ENCODE data around the gene FBXL17.

Gene FBXL17

GRCh38 chr5:108143581-108143980, 238.3 kb downstream of the FBXL17 start:
- H3K9me3 ChIP-seq (ENCODE audit: control insufficient read depth, low read depth, low read length) = no peaks in the 10 kb centered on the region
- no peaks in the 10 kb centered on the region for H3K27me3 ChIP-seq (ENCODE audit: control insufficient read depth, insufficient read depth, low read length)
- H3K9ac ChIP-seq (ENCODE audit: low read length) = no peak overlapping the region
- no peaks in the 10 kb centered on the region for H3K36me3 ChIP-seq (ENCODE audit: control insufficient read depth, low read depth, low read length)
- H3K4me1 ChIP-seq (ENCODE audit: control insufficient read depth, low read depth, low read length) = no peaks in the 10 kb centered on the region
- H3K4me3 ChIP-seq (ENCODE audit: low read length) = no peak overlapping the region
- H3K27ac ChIP-seq (ENCODE audit: low read length) = no peak overlapping the region

- Histone ChIP-seq H3K4me3 (ENCODE audit: low read length) (no peak overlapping the region), H3K9ac (ENCODE audit: low read length) (no peak overlapping the region), H3K27me3 (ENCODE audit: control insufficient read depth, insufficient read depth, low read length) (no peaks in the 10 kb centered on the region), H3K36me3 (ENCODE audit: control insufficient read depth, low read depth, low read length) (no peaks in the 10 kb centered on the region), H3K9me3 (ENCODE audit: control insufficient read depth, low read depth, low read length) (no peaks in the 10 kb centered on the region), H3K4me1 (ENCODE audit: control insufficient read depth, low read depth, low read length) (no peaks in the 10 kb centered on the region), H3K27ac (ENCODE audit: low read length) (no peak overlapping the region)
Measured at GRCh38 chr5:108141676-108142075, 240.2 kb downstream of the FBXL17 start.

GRCh38 chr5:108136493-108136892, 245.4 kb downstream of the FBXL17 start:
- H3K4me1 ChIP-seq (ENCODE audit: control insufficient read depth, low read depth, low read length) = peaks cover 6% of the 10 kb centered on the region
- H3K4me3 ChIP-seq (ENCODE audit: low read length) = no peak overlapping the region
- H3K27ac ChIP-seq (ENCODE audit: low read length) = no peak overlapping the region
- no peak overlapping the region for H3K9ac ChIP-seq (ENCODE audit: low read length)
- H3K27me3 ChIP-seq (ENCODE audit: control insufficient read depth, insufficient read depth, low read length) = no peaks in the 10 kb centered on the region
- no peaks in the 10 kb centered on the region for H3K9me3 ChIP-seq (ENCODE audit: control insufficient read depth, low read depth, low read length)
- H3K36me3 ChIP-seq (ENCODE audit: control insufficient read depth, low read depth, low read length) = no peaks in the 10 kb centered on the region

- Histone ChIP-seq H3K9ac (ENCODE audit: low read length) (no peak overlapping the region), H3K4me1 (ENCODE audit: control insufficient read depth, low read depth, low read length) (peaks cover 7% of the 10 kb centered on the region), H3K9me3 (ENCODE audit: control insufficient read depth, low read depth, low read length) (no peaks in the 10 kb centered on the region), H3K4me3 (ENCODE audit: low read length) (no peak overlapping the region), H3K27me3 (ENCODE audit: control insufficient read depth, insufficient read depth, low read length) (no peaks in the 10 kb centered on the region), H3K36me3 (ENCODE audit: control insufficient read depth, low read depth, low read length) (no peaks in the 10 kb centered on the region), H3K27ac (ENCODE audit: low read length) (no peak overlapping the region)
Measured at GRCh38 chr5:108129129-108129528, 252.8 kb downstream of the FBXL17 start.

- H3K27me3 ChIP-seq (ENCODE audit: control insufficient read depth, insufficient read depth, low read length) = no peaks in the 10 kb centered on the region
Measured at GRCh38 chr5:108125771-108126511, 256.0 kb downstream of the FBXL17 start.

DNA sequence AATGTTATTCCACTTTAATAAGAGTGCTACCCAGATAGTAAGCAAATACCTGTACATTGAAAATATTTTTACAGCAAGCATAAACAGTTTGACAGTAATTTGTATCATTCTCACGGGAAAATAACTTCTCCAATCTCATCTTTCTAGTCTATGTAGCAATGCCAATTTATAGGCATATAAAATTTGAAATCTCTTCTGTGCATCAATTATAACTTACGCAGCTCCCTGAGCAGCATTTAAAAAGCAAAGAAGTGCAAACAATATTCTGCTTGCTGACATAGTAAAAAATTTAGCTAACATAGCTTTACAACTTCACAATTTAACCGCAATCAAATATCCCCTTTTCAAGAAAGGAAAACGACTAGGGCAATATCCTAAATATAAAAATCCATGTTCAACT, 257.3 kb downstream of the FBXL17 start:
- no peak overlapping the region for H3K9ac ChIP-seq (ENCODE audit: low read length)
- no peaks in the 10 kb centered on the region for H3K27me3 ChIP-seq (ENCODE audit: control insufficient read depth, insufficient read depth, low read length)

More at GRCh38 chr5:108125771-108126511, 256.0 kb downstream of the FBXL17 start:
- Histone ChIP-seq H3K9me3 (ENCODE audit: control insufficient read depth, low read depth, low read length) (no peaks in the 10 kb centered on the region), H3K4me1 (ENCODE audit: control insufficient read depth, low read depth, low read length) (peaks cover 15% of the 10 kb centered on the region), H3K4me3 (ENCODE audit: low read length) (no peak overlapping the region), H3K9ac (ENCODE audit: low read length) (no peak overlapping the region), H3K36me3 (ENCODE audit: control insufficient read depth, low read depth, low read length) (no peaks in the 10 kb centered on the region), H3K27ac (ENCODE audit: low read length) (no peak overlapping the region)

GRCh38 chr5:108122702-108123101, 259.2 kb downstream of the FBXL17 start:
- Histone ChIP-seq H3K36me3 (ENCODE audit: control insufficient read depth, low read depth, low read length) (no peaks in the 10 kb centered on the region), H3K9me3 (ENCODE audit: control insufficient read depth, low read depth, low read length) (no peaks in the 10 kb centered on the region), H3K4me1 (ENCODE audit: control insufficient read depth, low read depth, low read length) (peaks cover 15% of the 10 kb centered on the region), H3K27ac (ENCODE audit: low read length) (no peak overlapping the region), H3K27me3 (ENCODE audit: control insufficient read depth, insufficient read depth, low read length) (no peaks in the 10 kb centered on the region), H3K4me3 (ENCODE audit: low read length) (no peak overlapping the region), H3K9ac (ENCODE audit: low read length) (no peak overlapping the region)

More for the DNA sequence above, 257.3 kb downstream of the FBXL17 start:
- Histone ChIP-seq H3K4me1 (ENCODE audit: control insufficient read depth, low read depth, low read length) (peaks cover 15% of the 10 kb centered on the region), H3K36me3 (ENCODE audit: control insufficient read depth, low read depth, low read length) (no peaks in the 10 kb centered on the region), H3K4me3 (ENCODE audit: low read length) (no peak overlapping the region), H3K9me3 (ENCODE audit: control insufficient read depth, low read depth, low read length) (no peaks in the 10 kb centered on the region), H3K27ac (ENCODE audit: low read length) (no peak overlapping the region)

GRCh38 chr5:108118813-108119514, 262.9 kb downstream of the FBXL17 start:
- Histone ChIP-seq H3K36me3 (ENCODE audit: control insufficient read depth, low read depth, low read length) (no peaks in the 10 kb centered on the region), H3K27me3 (ENCODE audit: control insufficient read depth, insufficient read depth, low read length) (no peaks in the 10 kb centered on the region)

DNA sequence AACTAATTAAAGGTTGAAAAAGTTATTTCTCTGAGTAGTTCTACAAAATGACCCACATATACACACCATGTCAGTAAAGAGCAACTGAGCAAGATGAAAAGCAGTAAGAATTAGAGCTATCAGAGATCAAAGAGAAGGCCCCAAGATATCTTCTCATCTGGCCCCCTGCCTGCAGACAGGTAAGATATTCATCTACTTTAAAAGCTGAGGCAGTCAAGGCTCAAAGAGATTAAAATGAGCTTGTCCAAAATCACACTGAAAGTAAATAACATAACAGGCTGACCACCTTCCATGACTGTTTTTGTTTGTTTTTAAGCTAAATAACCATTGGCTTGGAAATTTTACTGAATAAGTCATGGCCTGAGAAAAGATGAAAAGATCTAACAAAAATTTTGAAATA, 266.2 kb downstream of the FBXL17 start:
- H3K27me3 ChIP-seq (ENCODE audit: control insufficient read depth, insufficient read depth, low read length) = no peaks in the 10 kb centered on the region
- no peaks in the 10 kb centered on the region for H3K9me3 ChIP-seq (ENCODE audit: control insufficient read depth, low read depth, low read length)
- no peak overlapping the region for H3K9ac ChIP-seq (ENCODE audit: low read length)
- H3K36me3 ChIP-seq (ENCODE audit: control insufficient read depth, low read depth, low read length) = no peaks in the 10 kb centered on the region
- H3K27ac ChIP-seq (ENCODE audit: low read length) = no peak overlapping the region
- no peak overlapping the region for H3K4me3 ChIP-seq (ENCODE audit: low read length)
- H3K4me1 ChIP-seq (ENCODE audit: control insufficient read depth, low read depth, low read length) = peaks cover 14% of the 10 kb centered on the region

More at GRCh38 chr5:108118813-108119514, 262.9 kb downstream of the FBXL17 start:
- no peak overlapping the region for H3K9ac ChIP-seq (ENCODE audit: low read length)
- no peak overlapping the region for H3K27ac ChIP-seq (ENCODE audit: low read length)
- no peak overlapping the region for H3K4me3 ChIP-seq (ENCODE audit: low read length)
- H3K9me3 ChIP-seq (ENCODE audit: control insufficient read depth, low read depth, low read length) = no peaks in the 10 kb centered on the region
- H3K4me1 ChIP-seq (ENCODE audit: control insufficient read depth, low read depth, low read length) = peaks cover 14% of the 10 kb centered on the region

DNA sequence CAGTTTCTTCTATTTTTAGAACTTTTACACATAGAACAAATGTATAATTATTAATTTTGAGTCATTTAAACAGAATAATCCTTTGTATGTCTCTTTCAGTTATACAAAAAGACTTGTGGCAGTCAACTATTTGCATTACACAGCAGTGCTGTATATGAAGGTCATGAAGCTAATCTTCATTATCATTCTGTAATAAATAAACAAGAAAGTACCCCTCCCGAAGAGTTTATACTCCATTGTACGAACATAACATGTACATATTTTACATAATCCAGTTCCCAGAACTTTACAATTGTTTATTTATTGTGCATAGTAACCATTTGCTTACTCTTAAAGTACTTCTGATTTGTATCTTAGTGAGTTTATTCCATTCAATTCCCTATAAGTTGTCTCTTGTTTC, 267.9 kb downstream of the FBXL17 start:
- Histone ChIP-seq H3K4me1 (ENCODE audit: control insufficient read depth, low read depth, low read length) (peaks cover 16% of the 10 kb centered on the region), H3K27me3 (ENCODE audit: control insufficient read depth, insufficient read depth, low read length) (no peaks in the 10 kb centered on the region), H3K9me3 (ENCODE audit: control insufficient read depth, low read depth, low read length) (no peaks in the 10 kb centered on the region), H3K27ac (ENCODE audit: low read length) (no peak overlapping the region), H3K36me3 (ENCODE audit: control insufficient read depth, low read depth, low read length) (no peaks in the 10 kb centered on the region), H3K9ac (ENCODE audit: low read length) (no peak overlapping the region), H3K4me3 (ENCODE audit: low read length) (no peak overlapping the region)

- no peaks in the 10 kb centered on the region for H3K27me3 ChIP-seq (ENCODE audit: control insufficient read depth, insufficient read depth, low read length)
- H3K4me1 ChIP-seq (ENCODE audit: control insufficient read depth, low read depth, low read length) = peaks cover 16% of the 10 kb centered on the region
- no peaks in the 10 kb centered on the region for H3K36me3 ChIP-seq (ENCODE audit: control insufficient read depth, low read depth, low read length)
- no peak overlapping the region for H3K27ac ChIP-seq (ENCODE audit: low read length)
- H3K4me3 ChIP-seq (ENCODE audit: low read length) = no peak overlapping the region
- H3K9ac ChIP-seq (ENCODE audit: low read length) = no peak overlapping the region
- H3K9me3 ChIP-seq (ENCODE audit: control insufficient read depth, low read depth, low read length) = no peaks in the 10 kb centered on the region
Measured at GRCh38 chr5:108111736-108112135, 270.2 kb downstream of the FBXL17 start.

- no peak overlapping the region for H3K9ac ChIP-seq (ENCODE audit: low read length)
- H3K4me1 ChIP-seq (ENCODE audit: control insufficient read depth, low read depth, low read length) = peaks cover 9% of the 10 kb centered on the region
- no peaks in the 10 kb centered on the region for H3K27me3 ChIP-seq (ENCODE audit: control insufficient read depth, insufficient read depth, low read length)
- H3K36me3 ChIP-seq (ENCODE audit: control insufficient read depth, low read depth, low read length) = no peaks in the 10 kb centered on the region
- no peaks in the 10 kb centered on the region for H3K9me3 ChIP-seq (ENCODE audit: control insufficient read depth, low read depth, low read length)
- H3K4me3 ChIP-seq (ENCODE audit: low read length) = no peak overlapping the region
- no peak overlapping the region for H3K27ac ChIP-seq (ENCODE audit: low read length)
Measured at GRCh38 chr5:108109059-108109458, 272.8 kb downstream of the FBXL17 start.
